HPDE6-E6E7 (cell line): ENCODE measurements around the gene ROS1.

ENCODE experiments used
- DNase-seq: peaks from one replicate; pipeline ENCODE4 v3.0.0; 2011; ENCODE audit warnings: missing footprints; ENCODE audit errors: extremely low spot score

The ROS1 gene

DNA sequence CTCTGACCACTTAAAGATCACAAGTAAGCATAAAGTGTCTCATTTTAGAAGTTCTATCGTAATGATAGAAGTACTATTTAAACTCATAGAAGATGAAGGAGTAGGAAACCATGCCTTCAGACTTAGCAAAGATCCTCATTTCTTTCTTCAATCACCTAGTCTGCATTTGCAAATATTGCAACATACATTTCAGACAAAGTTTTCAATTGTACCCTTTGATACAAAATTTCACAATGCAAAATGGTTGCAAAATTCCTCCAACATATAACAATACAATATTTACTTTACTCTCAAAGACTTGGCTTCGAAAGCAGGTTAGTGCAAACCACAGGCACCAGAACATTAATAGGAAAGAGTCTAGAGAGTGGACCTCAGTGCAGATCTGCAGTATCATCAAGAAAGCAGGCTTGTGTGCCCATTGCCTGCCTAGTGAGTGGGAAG, 16.1 kb upstream of the ROS1 start:
- no peak for DNase-seq

DNA sequence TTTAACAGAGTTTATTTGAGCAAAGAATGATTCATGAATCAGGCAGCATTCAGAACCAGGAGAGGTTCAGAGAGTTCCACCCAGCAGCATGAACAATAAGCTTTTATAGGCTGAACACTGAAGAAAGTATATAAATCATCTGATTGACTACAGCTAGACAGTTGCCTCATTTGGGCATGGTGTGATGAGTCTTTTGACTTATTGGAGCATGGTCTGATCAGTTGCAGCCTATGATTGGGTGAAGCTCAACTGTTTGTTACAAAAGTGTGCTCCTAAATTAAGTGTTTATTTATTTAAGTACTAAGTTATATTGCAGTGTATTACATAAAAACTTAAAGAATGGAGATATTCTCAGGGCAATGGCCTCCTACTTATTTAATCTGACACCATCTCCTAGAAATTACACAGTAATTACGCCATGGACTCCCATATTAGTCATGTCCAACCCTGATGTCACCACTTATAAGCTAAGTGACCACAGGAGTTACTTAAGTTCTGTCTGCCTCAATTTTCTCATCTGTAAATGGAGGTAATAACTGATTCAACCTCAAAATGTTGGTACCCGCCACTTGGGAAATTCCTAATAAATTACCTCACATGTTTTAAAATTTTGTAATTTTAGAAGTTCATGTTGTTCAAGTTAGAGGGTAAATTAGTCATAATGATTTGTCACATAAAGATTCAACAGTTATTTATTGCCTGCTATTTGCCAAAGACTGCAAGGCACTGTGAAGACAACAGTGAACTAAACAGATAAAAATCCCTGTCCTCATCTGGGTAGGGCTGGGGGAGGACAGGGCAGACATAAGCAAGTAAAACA, 15.2 kb upstream of the ROS1 start:
- no peak for DNase-seq

DNA sequence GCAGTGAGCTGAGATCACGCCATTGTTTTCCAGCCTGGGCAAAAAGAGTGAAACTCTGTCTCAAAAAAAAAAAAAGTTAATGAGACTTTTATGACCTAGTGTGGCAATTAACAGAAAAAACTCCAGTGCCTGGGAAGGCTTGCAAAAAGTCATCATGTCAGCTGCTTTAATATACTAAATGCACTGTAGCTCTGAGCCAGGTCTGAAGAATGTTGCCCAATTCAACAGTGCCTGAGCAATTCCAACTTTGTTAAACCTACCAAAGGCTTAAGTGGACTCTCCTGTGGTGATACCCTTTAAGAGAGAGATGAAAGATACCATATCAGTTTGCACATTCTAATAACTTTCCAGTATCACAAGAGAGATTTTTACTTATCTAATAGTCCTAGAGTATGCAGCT, 6.5 kb upstream of the ROS1 start:
- DNase-seq, result no peak

DNA sequence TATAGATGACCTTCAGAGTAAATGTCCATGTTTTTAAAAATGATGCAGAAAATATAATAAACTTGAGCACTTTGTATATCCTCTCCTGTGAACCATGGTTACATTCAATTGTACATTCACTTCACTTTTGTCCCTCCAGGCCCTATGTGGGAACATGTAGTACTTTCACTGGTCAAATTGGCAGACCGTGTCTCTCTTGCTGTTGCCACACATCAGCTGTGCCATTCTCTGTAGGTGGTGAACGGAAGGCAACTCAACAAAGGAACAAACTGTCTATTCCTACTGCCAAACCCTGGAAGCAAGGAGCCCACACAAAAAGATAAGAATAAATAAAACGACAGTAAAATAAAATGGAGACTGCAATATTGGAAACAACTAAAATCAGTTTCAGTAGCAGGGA, 2.0 kb downstream of the ROS1 start:
- DNase-seq, result no peak

DNA sequence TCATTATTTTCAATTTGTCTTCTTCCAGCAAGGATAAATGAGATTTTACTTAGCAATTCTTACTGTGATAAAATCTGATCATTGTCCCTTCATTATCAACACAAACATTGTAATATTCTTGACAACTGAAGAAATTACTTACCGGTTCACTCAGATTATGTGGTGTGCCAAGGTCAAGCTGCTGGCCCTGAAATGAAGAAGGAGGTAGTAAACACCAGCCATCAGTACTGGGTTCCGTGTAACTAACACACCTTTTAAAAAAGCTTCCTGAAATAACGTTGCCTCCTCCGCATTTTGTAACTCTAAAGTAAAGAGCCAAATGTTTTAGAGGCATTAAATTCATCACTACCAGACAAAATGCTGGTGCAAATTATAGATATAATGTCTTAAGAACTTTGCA, 7.4 kb downstream of the ROS1 start:
- DNase-seq, result no peak

DNA sequence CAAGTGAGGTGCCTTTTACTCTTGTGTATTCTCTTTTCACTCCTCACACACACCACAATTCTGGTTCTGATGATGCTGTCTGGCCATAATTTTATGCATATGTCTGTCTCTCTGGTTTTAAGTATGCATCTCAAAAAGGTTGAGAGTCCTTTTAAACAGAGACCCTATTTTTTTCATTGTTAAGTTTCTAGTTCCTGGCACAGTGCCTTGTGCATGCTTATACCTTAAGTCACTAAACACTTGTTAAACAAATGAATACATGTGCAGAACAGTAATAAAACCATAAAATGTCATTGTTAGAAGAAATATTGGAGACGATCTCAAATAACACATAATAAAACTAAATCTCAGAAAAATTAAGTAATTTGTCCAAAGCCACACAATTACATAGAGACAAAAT, 7.9 kb downstream of the ROS1 start:
- no peak for DNase-seq

DNA sequence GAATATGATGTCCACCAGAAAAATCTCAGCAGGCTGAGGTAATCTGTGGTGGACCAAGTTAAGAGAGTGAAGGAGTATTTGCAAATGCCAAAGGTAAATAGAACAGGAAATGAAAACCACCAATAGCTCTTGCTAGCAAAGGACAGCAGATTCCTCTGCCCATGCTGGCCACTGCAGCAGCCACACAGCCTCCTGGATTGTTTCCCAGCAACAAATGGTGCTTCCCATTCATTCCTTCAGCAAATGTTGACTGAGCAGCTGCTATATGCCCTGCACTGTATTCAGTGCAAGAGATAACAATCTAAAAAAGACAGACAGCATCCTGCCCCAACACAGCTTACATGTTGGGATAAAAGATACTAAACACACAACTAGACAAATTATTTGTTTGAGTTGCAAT, 11.0 kb downstream of the ROS1 start:
- no peak for DNase-seq

DNA sequence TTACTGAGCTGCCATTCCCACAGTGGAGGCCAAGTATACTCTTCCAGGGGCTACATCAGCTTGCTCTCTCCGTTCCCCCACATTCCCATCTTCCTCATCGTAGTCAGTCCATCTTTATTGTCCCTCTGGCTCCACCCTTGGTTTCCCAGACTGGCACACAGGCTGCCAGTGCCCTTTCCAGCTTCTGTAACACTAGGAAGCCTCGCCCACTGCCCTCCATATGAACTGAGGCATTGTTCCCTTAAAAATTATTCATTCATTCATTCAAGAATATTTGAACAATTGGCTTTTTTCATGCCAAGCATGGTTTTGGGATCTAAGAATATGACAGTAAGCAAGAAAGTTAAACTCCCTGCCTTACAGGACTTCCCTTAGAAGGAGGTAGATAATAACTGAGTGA, 14.3 kb downstream of the ROS1 start:
- DNase-seq, result no peak

DNA sequence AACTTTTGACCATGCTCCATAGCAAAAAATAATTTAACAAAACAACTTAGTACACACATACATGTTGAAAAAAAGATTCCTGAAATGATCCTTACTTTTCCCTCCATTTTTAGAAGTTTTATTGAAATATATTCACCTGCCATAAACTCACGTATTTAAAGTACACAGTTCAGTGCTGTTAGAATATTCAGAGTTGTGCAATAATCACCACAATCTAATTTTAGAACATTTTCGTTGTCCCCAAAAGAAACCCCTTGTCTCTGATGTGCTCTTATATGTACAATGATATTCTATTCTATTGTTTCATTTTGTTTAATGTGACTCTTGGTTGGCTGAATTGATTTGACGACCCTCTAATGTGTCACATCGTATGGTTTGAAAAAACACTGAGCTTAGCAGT, 15.9 kb downstream of the ROS1 start:
- DNase-seq, result no peak

DNA sequence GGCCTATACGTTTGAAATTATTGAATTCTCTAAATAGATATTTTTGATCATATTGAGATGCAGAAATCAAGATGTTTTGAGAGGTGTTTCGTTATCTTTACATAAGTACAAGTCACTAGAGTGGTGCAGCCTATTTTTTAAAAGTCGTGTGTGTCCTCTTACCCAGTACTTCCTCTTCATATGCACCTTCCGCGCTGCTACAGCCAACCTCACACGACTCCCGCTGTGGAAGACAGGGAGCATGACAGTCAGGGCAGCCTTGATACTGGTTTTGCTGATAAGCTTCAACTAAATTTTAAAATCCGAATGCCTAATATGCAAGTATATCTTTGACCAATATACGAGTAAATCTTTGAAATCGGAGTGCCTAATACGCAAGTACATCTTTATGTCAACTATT, 16.3 kb downstream of the ROS1 start:
- no peak for DNase-seq

DNA sequence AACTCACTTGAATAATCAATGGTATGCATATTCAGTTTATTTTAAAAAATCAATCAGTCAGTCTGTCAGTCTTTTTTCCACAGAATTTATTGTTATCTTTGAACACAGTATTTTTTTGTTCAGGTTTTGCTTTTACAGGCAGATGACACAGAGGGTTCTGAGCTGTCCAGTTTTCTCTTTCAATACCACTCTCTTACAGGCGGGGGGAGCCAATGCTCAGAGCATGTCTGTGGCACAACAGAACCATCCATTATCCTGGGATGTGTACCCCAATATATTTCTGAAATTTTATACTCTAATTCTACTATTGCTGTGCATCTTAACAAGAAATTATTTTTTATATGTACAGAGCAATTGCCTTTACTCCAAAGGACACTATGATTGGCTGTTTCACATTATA, 21.2 kb downstream of the ROS1 start:
- no peak for DNase-seq

DNA sequence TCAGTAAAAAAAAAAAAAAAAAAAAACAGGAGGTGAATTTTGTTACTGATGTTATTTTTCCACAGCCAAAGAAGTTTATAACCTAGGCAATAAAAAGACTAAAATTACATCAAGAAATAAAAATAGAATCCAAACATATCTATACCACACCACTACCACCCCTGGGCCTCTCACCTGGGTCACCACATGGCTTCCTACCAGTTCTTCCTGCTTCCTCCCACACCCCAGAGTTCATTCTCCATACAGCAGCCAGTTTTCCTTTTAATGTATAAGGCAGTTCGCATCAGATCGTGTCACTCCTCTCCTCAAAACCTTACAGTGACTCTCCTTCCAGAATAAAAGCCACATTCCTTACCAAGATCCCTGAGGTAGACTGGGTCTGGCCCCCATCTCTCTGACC, 23.9 kb downstream of the ROS1 start:
- DNase-seq, result no peak

DNA sequence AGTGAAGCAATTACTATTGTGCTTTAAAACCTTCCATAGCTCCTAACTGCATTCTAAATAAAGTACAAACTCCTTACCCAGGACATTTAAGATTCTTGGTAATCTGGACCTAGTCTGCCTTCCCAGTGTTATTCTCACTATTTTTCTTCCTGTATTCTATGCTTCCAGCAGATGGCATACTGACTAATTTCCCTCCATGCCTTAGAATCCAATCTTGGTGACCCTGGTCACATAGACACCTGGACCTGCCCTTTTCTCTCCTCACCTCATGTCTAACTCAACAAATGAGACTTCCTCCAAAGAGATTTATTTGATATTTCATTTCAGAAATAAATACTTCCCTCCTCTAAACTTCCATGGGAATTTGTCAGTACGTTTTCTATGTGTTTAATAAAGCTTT, 25.8 kb downstream of the ROS1 start:
- peak; percentile 16 for DNase-seq

DNA sequence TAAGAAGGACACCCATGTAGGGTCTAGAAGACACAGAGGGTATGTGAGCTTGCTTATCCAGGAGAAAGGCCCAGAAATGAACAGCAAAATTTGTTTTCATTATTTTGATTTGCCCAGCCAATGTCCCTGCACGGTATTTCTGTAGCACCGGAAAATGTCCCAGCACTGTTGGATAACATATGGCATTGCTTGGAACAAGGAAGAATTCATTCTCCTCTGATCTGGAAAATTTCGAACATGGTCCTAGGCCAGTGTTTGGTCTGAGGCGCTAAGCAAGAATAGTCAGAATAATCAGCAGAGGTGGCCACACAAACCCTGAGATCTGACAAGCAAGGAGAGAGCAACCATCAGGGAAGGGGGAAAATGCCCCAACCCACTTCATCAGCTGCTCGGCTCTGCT, 26.6 kb downstream of the ROS1 start:
- no peak for DNase-seq

DNA sequence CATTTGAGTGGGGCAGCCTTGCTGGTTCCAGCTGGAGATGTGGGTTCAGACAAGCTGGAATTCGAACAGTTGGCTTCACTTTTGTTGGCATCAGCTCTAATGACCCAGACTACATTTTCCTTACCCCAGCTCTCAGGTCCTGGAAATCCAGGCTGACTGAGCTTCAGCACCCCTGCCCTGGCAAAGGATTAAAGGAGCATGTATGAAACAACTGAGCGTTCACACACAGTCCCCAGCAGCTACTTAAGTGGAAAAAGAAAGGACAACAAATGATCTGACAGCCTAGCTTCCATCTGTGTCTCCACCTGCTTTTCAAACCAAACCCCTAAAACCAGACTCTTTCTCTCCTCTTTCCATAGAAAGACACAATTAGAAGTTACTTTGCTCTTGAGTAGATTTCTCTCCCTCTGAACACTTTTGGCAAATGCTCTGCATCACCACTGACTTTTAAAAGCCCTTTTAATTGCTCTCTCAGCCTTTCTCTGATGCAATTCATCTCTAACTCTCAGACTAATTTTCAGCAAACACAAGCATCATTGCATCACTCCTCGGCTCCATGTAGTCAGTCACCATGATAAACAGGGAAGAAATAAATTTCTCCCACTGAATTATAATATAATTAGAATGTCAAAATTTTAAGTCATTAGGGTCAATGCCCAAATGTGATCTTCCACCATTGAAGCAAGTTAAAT, 28.1 kb downstream of the ROS1 start:
- no peak for DNase-seq

DNA sequence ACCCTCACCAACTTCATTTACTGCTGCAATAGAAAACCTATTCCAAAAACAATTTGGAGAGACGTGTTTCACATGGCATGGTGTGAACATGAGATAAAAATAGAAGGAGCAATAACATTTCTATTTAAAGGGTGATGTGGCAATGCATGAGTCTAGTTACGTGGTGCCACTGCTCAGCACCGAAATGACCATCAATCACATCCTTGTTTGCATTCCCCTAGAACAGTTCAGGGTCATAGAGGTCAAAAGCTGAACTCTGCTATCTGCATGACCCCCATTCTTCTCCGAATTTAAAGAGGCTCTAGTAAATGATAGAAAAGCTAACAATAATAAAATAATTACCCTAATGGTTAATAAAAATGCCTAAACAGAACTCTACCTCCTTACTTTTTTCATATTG, 29.5 kb downstream of the ROS1 start:
- no peak for DNase-seq

DNA sequence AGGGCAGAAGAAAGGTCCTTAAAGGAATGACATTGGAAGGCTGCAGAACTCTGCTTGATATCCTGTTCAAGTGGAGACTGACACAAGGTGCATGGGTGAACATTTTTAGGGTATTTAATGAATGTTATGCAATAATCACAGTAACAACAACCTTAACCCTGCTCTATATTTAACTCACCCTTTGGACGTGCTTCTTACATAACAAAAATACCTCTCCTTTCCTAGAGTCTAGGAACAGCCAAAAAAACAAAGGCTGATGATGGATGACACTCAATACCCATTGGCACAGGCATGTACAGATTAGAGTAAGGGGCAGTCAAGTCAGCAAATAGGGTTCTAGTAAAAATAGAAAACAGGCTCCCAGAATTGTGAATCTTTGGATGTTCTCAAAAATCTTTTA, 30.6 kb downstream of the ROS1 start:
- no peak for DNase-seq

DNA sequence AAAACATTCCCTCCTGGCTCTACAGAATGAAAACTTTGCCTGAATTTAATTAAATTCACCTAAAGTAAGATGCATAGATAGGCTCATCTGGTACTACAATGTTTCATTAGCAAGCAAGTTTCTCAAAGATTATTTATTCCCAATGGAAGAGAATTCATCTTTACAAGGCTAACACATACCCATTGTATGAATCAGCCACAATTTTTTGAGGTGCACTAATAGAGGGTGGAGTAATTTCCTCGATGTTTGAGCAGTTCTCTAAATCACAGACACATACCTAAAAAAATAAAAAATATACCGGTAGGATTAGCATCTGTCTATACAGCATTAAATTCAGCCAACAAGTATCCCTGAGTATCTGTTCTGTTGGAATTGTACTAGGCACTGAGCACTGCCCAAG, 32.7 kb downstream of the ROS1 start:
- DNase-seq, result no peak

DNA sequence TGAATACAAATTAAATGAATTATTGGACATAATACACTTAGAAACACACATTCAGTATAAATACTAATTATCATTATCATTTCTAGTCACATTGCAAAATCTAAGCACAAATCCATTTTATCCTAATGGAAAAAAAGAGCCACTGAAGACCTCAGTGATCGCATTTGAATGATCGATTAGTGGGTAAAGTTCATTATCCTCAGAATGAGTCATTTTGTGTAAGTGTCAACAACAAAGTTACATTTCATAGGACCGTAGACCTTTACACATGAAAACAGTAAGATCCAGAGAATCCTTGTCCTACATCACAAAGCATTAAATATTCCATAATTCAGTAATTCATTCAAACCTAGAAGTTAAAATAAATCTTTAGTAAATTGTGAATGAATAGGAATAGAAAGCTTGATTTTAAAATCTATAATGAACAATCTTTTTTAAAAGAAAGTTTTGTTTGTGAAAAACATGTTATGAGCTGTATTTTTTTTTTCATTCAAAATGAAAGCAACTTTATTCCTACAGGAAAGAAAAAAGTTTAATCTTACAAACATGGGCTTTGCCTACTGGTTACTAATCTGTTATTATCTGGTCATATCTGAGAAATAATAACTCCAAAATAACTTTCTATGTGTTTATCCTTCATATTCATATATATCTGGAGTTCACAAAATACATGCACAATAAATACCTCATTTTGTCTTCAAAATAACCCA, 33.7 kb downstream of the ROS1 start:
- no peak for DNase-seq

DNA sequence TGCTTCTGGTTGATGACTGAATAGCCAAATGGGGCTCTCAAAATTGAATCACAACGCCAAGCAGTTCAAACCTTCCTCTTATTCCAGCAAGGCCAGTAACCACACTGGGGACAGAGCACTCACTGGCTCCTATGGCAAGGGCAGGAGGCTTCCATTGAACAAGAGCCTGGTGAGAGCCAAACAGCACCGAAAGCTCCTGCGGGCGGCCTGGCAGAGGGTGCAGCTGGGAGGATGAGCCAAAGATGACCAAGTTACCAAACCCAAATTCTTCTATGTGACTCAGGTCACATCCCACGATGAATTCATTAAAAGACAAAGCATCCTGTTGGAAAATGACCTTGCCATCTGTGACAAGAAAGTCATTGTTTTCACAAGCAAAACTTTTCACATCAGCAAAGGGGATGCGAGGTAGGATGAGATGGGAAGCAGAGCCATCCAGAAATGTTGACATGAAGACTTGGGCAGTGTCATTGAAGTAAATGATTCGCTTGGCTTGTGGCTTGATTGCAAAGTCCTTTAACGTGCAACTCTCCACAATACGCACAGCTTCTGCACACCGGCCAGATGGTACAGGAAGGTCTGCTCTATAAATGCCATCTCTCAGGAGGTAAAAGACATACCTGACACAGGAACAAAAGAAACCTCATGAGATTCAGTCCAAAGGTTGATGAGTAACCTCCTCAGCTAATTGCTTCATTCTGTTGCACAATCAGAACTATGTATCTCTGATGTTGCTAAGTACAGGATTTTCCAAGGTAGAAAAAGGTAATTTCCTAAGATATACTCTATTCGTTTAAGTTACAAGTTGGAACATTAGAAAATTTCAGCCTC, 36.3 kb downstream of the ROS1 start:
- peak; percentile 70 for DNase-seq

DNA sequence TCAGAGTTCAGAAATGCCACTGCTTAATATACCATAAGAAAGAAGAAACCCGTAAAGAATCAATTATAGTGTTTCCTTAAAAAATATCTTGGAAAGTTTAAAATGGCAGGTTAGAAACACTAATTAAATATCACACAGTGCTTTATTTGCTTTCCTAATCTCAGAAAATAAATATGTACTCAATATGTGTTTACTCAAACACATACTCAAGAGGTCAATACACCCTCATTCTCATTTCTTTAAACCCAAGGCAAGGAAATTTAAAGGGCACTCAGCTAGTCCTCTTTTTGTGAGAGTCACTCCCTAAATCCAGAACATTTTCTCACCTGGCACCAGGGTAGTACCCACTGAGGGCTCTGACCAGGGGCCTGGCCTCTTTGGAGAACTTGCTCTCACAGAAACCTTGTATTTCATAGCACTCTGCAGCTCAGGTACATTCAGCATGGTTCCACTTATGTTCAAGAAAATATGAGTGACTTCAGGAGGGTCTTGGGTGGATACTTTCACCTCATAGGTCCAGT, 38.2 kb downstream of the ROS1 start:
- DNase-seq, result no peak

DNA sequence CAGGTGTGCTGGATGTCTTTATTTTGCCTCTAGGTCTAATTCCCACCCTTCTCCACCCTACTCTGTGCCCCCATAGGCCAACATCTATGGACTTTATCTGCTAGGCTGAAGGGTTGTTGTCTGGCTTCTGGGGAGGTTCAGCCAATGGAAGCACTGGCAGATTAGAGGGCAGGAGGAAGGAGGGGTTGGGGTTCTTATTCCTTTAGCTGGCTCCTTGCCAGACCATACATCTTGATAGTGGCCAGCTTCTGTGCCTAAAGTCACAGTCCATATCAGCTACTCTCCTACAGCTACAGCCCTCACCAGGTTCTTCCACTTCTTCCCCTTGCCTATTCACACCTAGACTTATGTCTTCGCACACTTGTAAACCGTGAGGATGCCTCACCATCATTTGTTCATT, 41.1 kb downstream of the ROS1 start:
- DNase-seq, result no peak
